HG03280 (cell line): ENCODE data around the gene EDDM13.
"Not testable (repeated sequence)": the region's sequence is repeated elsewhere in the genome, so short reads cannot be mapped to it uniquely, and the experiment has no call there.

ENCODE experiments used
- ATAC-seq: cut with Tn5 transposase; IDR thresholded peaks from one replicate; pipeline ENCODE4 v1.9.1; 2021; ENCODE audit warnings: mild to moderate bottlenecking, moderate library complexity; ENCODE audit not compliant: unreplicated experiment

EDDM13 gene

DNA sequence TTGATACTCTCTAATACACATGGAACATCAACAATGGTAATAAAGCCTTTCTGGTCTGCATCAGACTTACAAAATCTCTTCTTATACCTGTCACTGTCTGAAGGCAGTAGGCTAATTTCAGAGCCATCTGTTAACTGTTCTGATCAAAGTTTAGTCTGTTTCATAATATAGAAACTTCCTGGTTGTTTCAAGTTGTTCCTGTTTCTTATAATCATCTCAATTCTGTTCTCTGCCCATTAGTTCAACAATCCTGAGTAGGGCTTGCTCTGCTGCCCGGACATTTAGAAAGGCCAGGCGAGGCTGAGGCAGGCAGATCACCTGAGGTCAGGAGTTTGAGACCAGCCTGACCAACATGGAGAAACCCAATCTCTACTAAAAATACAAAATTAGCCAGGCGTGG is 47.4 kb downstream of the EDDM13 start:
- ATAC-seq, result no peak

DNA sequence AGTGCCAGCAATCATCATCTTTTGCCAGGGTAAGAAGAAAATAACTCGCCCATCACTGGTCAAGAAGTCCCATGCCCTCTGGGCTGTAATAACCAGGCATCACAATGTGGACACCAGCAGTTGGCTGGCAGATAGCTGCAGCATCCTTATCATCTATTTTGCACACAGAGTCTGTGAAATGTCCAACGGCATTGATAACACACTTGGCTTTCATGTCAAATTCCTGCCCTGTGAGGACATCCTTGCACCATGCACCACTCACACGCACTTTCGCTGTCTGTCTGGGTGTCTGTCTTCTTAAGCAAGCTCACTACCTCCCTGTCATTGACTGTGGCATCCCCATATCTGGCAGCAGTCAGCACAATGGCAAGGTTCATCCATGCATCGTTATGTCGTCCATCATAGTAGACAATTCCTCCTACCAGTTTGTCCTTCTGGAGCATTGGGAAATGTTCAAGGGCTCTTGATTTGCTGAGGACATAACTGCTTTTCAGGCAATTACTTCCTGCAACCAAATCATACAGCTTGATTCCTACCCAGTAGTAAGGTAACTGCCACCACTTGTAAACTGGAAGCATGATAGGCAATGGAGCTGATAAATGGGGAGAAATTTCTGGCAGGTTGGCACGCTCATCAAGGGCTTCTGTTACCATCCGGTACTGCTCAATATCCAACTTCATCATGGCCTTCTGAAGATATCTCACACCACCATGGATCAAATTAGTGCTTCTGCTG is 48.9 kb downstream of the EDDM13 start:
- ATAC-seq, result no peak

DNA sequence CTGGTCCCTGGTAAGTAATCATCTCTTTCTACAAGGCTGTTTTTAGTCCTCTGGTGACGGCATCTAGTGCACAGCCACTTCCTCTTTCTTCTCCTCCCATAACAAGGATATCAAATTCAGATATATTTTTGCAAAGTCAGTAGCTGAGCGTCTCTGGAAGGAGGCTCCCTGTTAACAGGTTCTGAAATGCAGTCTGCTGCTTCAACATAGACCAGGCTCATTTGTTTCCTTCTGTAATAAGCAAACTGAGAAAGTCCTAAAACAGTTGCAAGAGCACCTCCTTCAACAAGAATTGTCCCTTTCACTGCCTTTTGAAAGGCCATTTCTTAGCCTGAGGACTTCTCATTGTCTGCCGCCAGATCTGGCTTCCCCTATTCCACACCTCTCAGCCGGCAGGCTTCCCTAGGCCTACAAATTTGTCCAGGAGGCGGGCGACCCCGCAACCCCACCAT is 49.5 kb downstream of the EDDM13 start:
- ATAC-seq, result no peak

DNA sequence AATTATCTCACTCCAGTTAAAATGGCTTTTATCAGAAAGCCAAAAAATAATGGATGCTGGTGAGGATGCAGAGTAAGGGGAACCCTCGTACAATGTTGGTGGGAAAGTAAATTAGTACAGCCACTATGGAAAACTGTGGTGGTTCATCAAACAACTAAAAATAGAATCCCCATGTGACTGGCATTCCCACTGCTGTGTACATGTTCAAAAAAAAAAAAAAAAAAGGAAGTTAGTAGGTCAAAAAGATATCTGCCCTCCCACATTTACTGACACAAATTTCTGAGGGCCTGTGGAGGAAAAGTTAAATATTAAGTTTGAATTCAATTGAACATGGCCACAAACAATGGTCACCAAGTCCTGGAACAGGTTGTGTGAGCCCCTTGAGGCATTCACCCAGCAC is 51.9 kb downstream of the EDDM13 start:
- ATAC-seq, result no peak

DNA sequence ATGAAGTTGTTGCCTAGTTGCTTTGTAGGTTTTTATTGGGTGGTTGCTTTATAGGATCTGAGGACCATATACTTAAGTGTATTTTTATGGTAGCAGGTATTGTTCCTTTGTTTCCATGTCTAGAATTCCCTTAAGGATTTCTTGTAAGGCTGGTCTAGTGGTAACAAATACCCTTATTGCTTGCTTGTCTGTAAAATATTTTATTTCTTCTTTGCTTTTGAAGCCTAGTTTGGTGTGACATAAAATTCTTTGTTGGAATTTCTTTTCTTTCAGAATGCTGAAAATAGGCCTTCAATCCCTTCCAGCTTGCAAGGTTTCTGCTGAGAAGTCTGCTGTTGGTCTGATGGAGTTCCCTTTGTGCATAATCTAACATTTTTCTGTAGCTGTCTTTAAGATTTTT is 60.1 kb downstream of the EDDM13 start:
- no peak for ATAC-seq

DNA sequence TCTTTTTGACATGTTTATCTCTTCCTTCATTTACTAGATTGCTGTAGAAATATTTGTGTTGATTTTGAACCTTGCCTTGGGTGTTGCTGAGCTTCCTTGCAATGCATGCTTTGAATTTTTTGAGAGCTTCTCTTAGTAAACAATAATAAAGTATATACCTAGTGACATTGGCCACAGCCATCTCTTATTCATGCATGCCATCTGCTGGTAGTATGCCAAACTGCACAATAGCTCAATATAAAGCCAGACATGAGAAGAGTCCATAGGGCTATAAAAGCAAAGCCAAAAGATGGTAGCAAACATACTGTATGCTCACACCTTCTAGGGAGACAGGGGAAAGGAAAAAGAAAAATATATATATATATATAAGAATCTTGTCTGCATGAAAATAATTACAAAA is 61.0 kb downstream of the EDDM13 start:
- peak; percentile 50 for ATAC-seq

DNA sequence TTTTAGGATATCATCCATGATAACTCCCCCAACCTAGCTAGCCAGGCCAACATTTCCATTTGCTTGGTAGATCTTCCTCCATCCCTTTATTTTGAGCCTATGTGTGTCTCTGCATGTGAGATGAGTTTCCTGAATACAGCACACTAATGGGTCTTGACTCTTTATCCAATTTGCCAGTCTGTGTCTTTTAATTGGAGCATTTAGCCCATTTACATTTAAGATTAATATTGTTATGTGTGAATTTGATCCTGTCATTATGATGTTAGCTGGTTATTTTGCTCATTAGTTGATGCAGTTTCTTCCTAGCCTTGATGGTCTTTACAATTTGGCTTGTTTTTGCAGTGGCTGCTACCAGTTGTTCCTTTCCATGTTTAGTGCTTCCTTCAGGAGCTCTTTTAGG is 62.8 kb downstream of the EDDM13 start:
- not testable (repeated sequence) for ATAC-seq

DNA sequence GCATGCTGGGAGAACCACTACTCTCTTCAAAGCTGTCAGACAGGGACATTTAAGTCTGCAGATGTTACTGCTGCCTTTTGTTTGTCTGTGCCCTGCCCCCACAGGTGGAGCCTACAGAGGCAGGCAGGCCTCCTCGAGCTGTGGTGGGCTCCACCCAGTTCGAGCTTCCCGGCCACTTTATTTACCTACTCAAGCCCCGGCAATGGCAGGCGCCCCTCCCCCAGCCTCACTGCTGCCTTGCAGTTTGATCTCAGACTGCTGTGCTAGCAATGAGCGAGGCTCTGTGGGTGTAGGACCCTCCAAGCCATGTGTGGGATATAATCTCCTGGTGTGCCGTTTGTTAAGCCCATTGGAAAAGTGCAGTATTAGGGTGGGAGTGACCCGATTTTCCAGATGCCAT is 64.5 kb downstream of the EDDM13 start:
- ATAC-seq, result not testable (repeated sequence)

DNA sequence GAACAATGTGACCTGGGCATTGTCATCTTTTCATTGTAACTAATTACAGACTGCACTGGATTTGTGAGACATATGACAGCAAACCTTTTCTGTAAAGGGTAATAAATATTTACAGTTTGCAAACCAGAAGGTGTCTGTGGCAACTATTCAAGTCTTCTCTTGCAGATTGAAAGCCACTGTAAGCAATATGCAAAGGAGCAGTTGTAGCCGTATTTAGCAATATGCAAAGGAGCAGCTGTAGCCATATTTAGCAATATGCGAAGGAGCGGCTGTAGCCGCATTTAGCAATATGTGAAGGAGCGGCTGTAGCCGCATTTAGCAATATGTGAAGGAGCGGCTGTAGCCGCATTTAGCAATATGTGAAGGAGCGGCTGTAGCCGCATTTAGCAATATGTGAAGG is 66.5 kb downstream of the EDDM13 start:
- ATAC-seq, result not testable (repeated sequence)

DNA sequence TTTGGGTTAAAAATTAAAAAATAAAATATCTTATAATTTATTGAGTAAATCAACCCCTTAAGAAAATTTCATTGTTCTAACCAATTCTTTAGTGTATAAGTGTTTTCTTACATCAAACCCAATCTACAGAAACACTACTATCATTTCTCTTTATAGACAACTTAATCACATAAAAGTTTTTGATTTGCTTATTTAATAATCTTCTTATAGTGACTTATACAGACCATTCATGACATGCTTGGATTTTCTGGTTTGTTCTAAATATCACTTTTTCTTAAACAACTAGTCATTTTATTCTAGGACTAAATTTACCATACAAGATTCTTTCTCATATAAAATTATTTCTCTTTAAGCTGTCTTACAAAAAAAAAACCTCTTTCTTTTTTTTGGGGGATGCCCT is 69.4 kb downstream of the EDDM13 start:
- ATAC-seq, result no peak

DNA sequence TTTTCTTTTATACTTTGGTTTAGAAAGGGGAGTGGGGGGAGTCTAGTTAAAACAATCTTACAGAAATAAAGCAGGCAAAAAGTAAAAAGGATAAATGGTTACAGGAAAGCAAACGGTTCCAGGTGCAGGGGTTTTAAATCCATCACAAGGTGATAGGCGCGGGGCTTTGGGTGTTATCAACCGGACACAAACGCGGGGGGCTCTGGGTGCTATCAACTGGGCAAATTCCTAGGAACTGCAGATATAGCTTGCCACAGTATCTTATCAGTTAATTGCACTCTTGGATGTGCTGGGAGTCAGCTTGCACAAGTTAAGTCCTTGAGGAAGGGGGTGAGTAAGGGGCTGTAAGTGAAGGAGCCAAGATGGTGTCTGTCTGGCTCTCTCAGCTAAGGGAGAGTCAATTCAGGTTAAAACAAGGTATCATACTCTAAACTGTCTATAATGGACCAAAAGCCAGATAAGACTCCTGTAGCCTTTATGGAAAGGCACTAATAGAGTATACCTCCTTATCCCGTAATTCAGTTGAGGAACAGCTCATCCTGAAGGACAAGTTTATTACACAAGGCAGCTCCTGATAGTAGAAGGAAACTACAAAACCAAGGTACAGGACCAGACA is 74.7 kb downstream of the EDDM13 start:
- no peak for ATAC-seq

DNA sequence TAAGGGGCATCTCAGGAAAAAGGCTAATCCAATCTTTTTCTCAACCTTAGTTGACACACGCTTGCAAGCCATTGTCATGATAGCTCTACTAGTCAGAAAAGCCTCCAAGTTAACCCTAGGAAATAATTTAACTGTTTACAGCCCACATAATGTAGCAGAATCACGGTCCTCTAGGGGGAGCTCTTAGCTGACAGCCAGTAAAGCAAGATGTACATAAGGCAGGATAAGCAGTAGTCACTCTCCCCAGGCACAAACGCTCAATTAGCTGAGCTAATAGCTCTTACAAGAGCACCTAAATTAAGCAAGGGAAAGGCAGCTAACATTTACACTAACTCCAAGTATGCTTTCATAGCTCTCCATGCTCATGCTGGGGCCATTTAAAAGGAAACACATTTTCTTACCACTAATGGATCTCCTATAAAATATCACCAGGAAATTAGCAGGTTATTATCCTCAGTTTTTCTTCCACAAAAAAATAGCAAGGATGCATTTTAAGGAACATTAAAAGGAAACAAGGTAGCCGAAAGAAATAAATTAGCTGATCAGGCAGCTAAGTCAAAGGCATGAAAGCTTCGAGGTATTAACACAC is 75.8 kb downstream of the EDDM13 start:
- ATAC-seq, result no peak

DNA sequence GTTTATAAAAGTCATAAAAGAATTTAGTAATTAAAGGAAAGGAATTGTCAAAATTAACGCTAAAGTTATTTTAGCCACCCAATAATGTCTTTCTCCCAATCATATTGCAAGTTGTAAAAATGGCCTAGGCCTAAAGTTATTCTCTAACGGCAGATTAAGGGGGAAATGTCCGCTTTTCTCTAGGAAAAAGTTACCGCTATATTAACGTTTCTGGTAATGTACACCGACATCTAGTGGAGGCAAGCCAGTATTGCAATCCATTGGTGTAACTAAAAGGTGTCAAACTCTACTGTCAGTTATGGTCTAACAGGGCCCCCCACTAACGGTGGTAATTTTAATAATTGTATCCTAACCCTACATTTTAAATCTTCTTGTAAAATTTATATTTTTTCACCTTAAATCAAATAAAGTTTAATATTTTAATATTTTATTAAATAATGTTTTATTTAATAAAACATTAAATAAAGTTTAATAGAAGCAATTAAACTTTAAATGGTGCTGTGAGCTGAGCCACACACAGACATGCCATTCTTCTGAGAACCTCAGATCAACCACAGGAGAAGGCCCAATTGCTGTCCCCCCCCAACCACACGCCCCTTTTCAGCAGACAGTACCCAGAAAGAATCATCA is 78.0 kb downstream of the EDDM13 start:
- no peak for ATAC-seq

DNA sequence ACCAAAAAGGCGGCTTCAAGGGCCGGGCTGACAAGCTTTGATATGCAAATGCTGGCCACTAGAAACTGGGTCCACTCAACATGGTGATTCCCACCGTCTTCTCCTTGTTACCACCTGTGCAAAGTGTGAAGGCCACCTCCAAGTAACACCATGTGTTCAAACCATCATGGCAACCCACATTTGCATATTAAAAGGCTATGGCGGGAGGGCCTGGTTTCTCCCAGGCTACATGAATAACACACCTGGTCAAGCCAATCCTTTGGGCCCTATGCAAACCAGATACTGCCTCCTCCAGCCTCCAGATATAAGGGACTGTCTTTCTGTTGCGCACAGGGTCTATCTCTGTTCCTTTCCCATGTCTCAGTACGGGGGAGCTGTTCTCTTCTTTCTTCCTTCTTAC is 78.7 kb downstream of the EDDM13 start:
- no peak for ATAC-seq

DNA sequence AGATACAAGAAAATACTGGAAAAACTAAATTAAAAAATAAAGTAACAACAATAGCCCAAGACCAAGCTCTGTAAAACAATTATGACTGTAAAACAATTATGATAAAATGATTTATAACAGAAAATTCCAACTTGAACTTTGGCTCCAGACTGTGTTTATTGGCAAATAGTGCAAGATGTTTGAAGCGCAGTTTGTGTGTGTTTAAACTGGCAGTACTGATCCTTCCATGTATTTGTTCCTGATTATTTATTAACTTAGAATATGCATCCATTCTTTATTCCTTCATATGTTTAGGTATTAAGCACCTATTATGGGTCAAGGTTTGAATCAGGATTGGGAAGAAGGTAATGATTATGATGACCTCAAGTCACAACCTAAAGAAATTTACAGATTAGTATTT is 83.0 kb downstream of the EDDM13 start:
- no peak for ATAC-seq

DNA sequence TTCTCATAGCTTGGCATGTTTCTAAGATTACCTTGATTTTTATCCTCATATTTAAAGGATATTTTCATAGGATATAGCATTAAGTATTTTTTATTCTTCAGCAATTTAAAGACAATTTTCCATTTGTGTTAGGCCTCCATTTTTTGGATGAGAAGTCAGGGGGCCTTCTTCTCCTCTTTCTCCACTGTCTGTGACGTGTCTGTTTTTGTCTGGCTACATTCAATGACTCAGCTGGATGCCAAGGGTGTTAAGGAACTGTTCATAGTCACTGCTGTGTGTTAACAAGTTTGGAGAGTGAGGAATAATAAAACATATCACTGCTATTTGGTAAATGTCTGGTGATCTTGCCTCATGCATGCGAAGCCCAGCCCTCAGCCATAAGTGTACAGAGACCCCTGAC is 84.4 kb downstream of the EDDM13 start:
- ATAC-seq, result no peak
